SU-DHL-6 (cell line): Measurements from ENCODE around the gene AQP5.

Experiments
- EZH2phosphoT487 ChIP-seq: fragments of 200-600 bp; sonication (generic), shearing (Covaris generic); conservative IDR thresholded peaks from 2 replicates; pipeline ENCODE4 v1.6.1; 2018; ENCODE audit warnings: mild to moderate bottlenecking, antibody characterized with exemption, low read length, moderate library complexity, mixed read lengths
- TF ChIP-seq, protein P1 (sequence below): fragments of 200-600 bp; sonication (generic); IDR thresholded peaks from one replicate; pipeline ENCODE4 v1.5.1; 2017; ENCODE audit warnings: antibody characterized with exemption, mild to moderate bottlenecking, low read length, moderate library complexity; ENCODE audit not compliant: insufficient read depth, poor library complexity, severe bottlenecking

DNA sequence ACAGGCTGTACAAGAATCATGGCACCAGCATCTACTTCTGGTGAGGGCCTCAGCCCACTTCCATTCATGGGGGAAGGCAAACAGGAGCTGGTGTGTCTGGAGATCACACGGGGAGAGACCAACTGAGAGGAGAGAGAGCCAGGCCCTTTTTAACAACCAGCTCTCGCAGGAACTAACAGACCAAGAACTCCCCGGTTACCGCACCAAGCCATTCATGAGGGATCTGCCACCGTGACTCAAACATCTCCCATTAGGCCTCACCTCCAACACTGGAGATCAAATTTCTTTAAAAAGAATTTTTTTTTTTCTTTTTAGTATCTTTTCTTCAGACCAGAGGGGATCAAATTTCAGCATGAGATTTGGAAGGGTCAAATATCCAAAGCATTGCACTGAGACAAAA lies 27.9 kb upstream of the AQP5 start:
- TF ChIP-seq, protein P1, sequence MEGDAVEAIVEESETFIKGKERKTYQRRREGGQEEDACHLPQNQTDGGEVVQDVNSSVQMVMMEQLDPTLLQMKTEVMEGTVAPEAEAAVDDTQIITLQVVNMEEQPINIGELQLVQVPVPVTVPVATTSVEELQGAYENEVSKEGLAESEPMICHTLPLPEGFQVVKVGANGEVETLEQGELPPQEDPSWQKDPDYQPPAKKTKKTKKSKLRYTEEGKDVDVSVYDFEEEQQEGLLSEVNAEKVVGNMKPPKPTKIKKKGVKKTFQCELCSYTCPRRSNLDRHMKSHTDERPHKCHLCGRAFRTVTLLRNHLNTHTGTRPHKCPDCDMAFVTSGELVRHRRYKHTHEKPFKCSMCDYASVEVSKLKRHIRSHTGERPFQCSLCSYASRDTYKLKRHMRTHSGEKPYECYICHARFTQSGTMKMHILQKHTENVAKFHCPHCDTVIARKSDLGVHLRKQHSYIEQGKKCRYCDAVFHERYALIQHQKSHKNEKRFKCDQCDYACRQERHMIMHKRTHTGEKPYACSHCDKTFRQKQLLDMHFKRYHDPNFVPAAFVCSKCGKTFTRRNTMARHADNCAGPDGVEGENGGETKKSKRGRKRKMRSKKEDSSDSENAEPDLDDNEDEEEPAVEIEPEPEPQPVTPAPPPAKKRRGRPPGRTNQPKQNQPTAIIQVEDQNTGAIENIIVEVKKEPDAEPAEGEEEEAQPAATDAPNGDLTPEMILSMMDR, result no peak
- no peak for TF ChIP-seq EZH2phosphoT487
